Measurements from ENCODE around the gene TNNC1.

The TNNC1 gene

DNA sequence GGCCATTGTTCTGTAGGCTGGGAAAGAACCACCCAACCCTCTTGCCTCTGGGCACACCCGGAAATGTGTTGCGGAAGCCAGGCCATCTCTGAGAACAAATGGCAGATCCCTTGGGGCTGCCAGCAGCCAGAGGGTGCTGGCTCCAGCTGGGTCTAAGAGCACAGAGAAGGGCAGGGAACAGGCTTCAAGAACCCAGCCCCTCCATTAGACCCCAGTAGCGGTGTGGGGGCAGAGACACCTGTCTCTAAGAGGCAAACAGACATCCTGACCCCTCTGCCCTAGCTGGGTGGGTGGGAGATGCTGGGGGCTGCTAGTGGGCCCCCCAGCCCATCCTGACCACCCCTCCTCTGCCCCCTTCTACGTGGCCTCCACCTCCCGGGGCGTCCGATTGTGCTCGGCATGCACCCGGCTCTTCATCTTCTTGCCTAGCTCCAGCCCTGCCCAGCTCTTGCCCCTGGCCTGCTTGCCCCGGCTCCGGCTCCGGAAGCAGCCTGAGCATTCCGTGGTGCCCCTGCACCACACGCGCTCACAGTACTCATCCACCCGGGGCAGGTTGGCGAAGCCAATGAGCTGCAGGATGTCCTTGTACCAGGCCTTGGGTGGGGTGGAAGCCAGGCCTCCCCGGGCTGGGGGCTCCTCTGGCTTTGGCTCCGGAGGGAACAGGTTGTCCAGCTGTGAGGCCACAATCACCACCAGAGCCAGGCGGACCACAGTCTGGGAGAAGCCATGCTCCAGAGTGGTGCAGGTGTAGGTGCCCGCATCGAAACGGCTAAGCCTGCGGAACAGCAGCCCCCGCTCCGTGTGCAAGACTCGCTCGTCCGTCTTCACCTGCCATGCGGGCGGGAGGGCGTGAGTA lies 18.4 kb downstream of the TNNC1 start:
- ChIA-PET POLR2A (ENCODE audit: low non-redundant PET) (no interaction called here), CTCF (no interaction called here)
- TF ChIP-seq, protein P1, sequence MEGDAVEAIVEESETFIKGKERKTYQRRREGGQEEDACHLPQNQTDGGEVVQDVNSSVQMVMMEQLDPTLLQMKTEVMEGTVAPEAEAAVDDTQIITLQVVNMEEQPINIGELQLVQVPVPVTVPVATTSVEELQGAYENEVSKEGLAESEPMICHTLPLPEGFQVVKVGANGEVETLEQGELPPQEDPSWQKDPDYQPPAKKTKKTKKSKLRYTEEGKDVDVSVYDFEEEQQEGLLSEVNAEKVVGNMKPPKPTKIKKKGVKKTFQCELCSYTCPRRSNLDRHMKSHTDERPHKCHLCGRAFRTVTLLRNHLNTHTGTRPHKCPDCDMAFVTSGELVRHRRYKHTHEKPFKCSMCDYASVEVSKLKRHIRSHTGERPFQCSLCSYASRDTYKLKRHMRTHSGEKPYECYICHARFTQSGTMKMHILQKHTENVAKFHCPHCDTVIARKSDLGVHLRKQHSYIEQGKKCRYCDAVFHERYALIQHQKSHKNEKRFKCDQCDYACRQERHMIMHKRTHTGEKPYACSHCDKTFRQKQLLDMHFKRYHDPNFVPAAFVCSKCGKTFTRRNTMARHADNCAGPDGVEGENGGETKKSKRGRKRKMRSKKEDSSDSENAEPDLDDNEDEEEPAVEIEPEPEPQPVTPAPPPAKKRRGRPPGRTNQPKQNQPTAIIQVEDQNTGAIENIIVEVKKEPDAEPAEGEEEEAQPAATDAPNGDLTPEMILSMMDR (conservative IDR thresholded peaks at IDR 0.05; ENCODE audit: low read depth), result no peak

GRCh38 chr3:52434491-52435115 lies 19.2 kb downstream of the TNNC1 start:
- POLR2A ChIA-PET (ENCODE audit: low non-redundant PET), result no interaction called here
- CTCF ChIA-PET, result interaction anchor here (0.6 kb wide), 1 partner anchor 243 kb away, joined by 3 read pairs; no protein-coding TSS in a partner anchor
- DNase-seq (ENCODE audit: low spot score), result no peak
- TF ChIP-seq, protein P1 (conservative IDR thresholded peaks at IDR 0.05; ENCODE audit: low read depth), result no peak
- H3K27ac ChIP-seq, result peak overlapping the region; percentile 15

More for the DNA sequence above, 18.4 kb downstream of the TNNC1 start:
- no peak overlapping the region for H3K27ac ChIP-seq
- DNase-seq (ENCODE audit: low spot score), result no peak

GRCh38 chr3:52433996-52434479 lies 19.8 kb downstream of the TNNC1 start:
- ChIA-PET CTCF (no interaction called here), POLR2A (ENCODE audit: low non-redundant PET) (no interaction called here)
- TF ChIP-seq, protein P1 (conservative IDR thresholded peaks at IDR 0.05; ENCODE audit: low read depth), result no peak
- DNase-seq (ENCODE audit: low spot score), result no peak
- peak overlapping the region; percentile 15 for H3K27ac ChIP-seq

DNA sequence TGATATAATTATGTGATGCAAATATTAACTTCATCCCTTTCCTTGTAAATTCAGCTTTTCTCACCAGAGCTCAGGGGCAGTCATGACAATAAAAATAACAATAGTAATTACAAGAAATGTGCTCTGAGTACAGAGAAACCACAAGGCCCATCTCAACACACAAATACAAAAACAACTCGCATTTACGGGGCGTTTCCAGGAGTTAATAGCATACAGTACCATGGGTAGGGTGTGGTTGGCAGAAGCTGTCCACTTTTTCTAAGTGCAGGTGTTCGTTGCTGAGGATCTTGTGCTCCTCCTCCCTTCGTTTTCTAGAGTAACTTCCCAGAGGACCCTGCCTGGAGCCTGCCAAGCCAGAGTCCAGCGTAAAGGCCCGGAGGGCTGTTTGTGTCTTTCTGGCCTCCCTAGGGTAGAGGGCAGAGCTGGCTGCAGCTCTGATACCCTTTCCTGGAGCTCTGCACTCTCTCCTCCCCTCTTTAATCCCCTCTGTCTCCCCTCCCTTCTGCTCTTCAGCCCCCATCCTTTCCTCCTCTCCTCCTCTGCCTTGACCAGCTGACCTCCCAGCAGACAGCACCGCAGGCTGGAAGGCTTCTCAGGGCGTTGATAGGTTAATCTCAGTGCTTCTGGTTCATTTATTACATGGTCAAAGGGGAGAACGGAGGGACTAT lies 20.4 kb downstream of the TNNC1 start:
- DNase-seq (ENCODE audit: low spot score), result no peak
- H3K27ac ChIP-seq, result peak overlapping the region; percentile 15
- TF ChIP-seq, protein P1 (conservative IDR thresholded peaks at IDR 0.05; ENCODE audit: low read depth), result no peak
- CTCF ChIA-PET, result interaction anchor here (1.1 kb wide), 1 partner anchor 13 kb away, joined by 7 read pairs; no protein-coding TSS in a partner anchor
- POLR2A ChIA-PET (ENCODE audit: low non-redundant PET), result no interaction called here

GRCh38 chr3:52432691-52433141 lies 21.1 kb downstream of the TNNC1 start:
- TF ChIP-seq, protein P1 (conservative IDR thresholded peaks at IDR 0.05; ENCODE audit: low read depth), result no peak
- DNase-seq (ENCODE audit: low spot score), result no peak
- ChIA-PET POLR2A (ENCODE audit: low non-redundant PET) (no interaction called here), CTCF (interaction anchor here (1.1 kb wide), 1 partner anchor 14 kb away, joined by 7 read pairs; no protein-coding TSS in a partner anchor)
- no peak overlapping the region for H3K27ac ChIP-seq

GRCh38 chr3:52432225-52432624 lies 21.6 kb downstream of the TNNC1 start:
- CTCF ChIA-PET, result interaction anchor here (0.7 kb wide), 1 partner anchor 15 kb away, joined by 3 read pairs; no protein-coding TSS in a partner anchor
- no peak for DNase-seq (ENCODE audit: low spot score)
- TF ChIP-seq, protein P1 (conservative IDR thresholded peaks at IDR 0.05; ENCODE audit: low read depth), result no peak
- H3K27ac ChIP-seq, result no peak overlapping the region
- POLR2A ChIA-PET (ENCODE audit: low non-redundant PET), result no interaction called here
